Stimulated activated CD8-positive, alpha-beta memory T cell treated with anti-CD3 and anti-CD28 coated beads, Interleukin-4, amount 100 ng/mL, for 48 hours (primary cell): ENCODE measurements around the gene MAP3K14.
A peak's percentile ranks its signal among the peaks of the same experiment; 100 is the strongest.

ENCODE experiments used
- DNase-seq: peaks from one replicate; pipeline ENCODE4 v3.0.0-alpha.2; 2020

Gene MAP3K14

DNA sequence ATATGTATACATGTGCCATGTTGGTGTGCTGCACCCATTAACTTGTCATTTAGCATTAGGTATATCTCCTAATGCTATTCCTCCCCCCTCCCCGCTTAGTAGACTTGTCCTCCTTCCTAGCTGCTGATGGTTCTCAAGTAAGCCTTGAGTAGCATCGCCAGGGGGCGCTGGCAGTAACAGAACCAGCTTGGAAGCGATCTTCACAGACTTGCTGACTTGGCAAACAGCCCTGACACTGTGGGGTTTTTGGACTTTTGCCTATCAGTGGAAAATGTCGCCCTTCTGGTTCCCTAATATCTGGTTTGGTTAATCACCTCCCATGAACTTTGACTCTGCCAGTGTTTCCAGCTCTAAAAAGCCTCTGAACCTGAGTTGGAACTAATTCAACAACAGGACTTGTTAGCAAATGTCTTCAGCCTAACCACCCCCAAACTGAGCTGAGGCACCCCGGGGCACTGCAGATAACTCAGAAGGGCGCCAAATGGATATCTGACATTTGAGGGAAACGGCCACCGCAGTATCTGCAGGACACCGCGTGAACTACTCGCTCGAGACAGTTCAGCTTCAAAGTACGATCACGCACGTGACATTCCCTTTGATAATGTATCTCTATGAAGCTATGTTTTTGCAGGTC, 39.5 kb downstream of the MAP3K14 start:
- peak; percentile 93 for DNase-seq

- no peak for DNase-seq
These were observed 40.8 kb downstream of the MAP3K14 start for GRCh38 chr17:45276031-45276430.

DNA sequence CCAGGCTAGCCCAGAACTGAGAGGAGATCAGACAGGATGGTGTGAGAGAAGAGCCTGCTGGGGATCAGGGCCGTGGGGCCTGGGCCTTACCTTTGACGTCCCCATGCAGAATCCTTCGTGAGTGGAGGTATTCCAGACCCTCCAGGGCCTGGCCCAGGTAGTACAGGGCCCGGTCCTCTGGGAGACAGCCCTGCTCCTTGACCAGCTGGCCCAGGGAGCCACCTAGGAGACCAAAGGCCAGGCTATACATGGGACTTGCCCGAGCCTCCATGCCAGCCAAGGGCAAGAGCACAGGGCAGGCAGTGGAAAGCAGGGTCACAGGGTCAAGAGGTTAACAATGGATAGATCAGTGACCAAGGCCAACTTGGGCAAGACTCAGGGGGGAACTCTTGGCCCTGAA, 42.8 kb downstream of the MAP3K14 start:
- no peak for DNase-seq

GRCh38 chr17:45273551-45273957, 43.3 kb downstream of the MAP3K14 start:
- DNase-seq, result no peak

DNA sequence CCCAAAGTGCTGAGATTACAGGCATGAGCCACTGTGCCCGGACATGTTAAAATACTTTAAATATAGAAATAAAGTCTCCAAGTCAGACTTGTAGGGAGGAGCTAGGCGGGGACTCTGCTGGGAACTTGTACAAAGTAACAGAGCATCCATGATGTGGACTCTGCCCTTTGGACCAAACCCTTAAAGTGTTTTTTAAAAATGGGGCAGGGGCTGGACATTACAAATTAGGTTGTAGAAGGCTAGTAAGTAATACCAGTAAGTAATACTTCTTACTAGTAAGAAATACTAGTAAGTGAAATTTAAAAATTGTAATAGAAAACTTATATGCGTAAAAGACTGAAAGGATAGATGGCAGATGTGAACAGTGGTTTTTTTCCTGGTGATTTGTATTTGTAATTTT, 45.2 kb downstream of the MAP3K14 start:
- no peak for DNase-seq

DNA sequence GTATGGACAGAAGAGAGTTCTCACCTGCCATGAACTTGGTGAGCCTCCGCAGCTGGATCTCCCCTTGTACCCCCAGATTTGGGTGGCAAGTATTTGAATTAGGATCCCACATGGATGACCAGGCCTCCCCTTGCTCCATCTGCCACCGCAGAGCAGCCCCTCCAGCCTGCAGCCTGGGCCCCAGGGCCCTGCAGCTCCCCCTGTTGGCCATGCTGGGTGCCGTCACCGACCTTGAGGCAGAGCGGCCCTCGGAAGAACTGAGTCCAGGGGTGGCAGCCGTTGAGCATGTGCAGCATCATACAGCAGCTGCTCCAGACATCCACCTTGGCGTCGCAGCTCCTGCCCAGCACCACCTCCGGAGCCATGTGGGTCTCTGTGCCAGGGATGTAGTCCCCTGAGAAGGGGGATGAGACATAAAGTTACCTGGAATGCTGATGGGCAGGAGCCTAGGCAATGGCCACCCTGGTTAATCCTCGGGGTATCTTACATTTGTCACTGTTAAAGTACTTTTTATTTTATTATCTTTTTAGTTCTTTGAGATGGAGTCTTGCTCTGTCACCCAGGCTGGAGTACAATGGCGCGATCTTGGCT, 45.9 kb downstream of the MAP3K14 start:
- peak; percentile 79 for DNase-seq

DNA sequence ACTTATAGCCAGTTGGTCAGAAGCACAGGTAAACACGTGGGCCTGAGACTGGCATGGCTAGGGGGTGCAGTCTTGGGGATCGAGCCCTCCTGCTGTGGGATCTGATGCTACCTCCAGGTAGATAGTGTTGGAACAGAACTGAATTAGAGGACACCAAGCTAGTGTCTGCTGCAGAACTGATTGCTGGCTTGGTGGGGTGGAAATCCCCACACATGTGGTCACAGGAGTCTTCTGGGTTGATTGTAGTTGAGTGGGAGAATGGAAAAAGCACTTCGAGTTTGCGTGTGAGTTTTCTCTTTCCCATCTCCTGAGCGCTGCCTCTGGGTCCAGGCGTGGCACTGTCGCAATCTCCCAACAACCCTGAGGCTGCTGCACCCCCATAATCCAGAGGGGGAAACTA, 46.9 kb downstream of the MAP3K14 start:
- no peak for DNase-seq

GRCh38 chr17:45267436-45268055, 49.3 kb downstream of the MAP3K14 start:
- no peak for DNase-seq

GRCh38 chr17:45266372-45266926, 50.4 kb downstream of the MAP3K14 start:
- DNase-seq, result no peak

DNA sequence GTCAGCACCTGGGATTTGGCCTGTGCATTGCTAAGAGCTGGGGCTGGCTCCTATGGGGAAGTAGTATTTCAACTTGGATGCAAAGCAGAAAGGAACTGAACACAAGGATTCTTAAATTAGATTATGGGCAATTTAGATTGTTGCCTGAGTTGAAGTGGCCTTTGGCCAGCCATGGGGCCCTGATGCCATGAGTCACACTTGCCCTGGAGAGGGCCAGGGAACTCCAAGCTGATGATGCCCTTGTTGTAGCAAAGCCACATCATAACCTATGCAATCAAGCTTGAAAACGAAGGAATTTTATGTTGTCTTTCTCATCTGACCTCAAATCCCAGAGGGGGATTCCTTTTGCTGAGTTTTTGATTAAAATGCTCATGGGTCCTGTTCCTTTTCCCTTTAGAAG, 51.0 kb downstream of the MAP3K14 start:
- DNase-seq, result no peak

GRCh38 chr17:45264988-45265387, 51.8 kb downstream of the MAP3K14 start:
- DNase-seq, result no peak

DNA sequence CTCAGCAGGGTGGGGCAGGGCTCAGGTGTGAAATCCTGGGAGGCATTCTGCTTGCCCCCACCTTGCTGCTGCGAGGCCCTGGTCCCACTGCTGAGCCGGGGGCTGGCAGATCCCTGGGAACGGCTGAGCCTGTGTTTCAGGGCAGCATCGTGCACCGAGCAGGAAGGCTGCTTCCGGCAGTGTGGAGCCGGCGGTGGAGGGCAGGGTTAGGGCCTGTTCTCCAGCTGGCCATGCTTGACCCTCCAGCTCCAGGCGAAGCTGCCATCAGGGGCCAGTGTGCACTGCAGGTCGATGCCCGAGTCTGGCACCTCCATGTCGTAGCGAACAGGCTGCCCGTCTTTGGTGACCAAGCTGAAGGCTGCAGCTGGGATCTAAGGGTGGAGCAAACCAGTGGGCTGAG, 52.4 kb downstream of the MAP3K14 start:
- no peak for DNase-seq

DNA sequence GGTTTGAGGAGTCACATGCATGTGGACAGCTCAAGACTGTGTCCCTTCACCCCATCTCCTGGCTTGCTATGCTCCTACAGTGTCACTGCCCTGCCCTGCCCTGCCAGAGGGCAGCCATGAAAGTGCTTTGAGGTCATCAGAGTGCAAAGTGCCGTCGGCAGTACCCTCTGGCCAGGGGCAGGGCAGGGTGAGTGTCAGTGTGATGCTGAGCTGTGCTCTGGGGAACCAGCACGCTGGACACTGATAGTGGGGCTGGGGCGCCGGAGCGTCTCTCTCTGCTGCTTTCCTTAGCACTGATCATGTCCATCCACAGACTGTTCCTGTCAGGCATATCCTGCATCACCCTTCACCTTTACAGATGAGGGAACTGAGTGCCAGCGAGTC, 53.4 kb downstream of the MAP3K14 start:
- no peak for DNase-seq

DNA sequence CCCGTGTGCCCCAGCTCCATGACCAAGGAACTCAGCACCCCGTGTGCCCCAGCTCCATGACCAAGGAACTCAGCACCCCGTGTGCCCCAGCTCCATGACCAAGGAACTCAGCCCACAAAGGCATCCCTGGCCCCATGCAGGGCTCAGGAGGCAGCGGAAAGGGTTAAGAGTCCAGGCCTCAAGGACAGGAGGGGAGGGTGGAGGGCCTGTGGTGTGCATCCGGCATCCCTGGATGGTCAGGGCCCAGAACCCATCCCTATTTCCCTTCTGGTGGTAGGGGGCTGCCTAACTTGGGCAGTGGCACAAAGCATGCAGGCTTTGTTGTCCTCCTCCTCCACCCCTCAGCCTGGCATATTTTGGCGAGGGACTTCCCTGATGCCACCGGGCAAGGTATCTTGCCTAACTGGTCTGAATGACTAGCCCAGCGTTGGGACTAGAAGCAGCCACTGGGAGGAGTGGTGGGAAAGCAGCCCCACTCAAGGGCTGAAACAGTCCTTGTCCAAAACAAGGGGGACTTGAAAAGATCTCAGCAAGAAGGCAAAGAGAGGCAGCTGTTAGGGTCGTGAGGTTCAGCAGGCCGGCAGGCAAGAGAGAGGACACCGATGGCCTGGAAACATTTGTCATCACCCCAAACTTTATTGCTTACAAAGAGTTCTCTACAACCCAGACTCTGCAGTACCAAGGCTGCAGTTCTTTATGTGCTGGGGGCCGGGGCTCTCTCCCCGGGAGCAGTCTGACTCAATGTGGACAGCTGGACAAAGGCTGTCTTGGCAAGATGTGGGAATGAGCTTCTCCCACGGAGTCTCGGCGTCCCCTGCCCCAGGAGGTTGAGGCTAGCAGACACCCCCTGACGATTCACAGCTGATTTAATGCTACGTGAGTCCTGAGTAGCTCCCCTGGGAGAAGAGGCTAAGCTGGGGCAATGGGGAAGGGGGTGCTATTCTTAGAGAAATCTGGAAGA, 54.0 kb downstream of the MAP3K14 start:
- no peak for DNase-seq

- peak; percentile 78 for DNase-seq
These were observed 55.0 kb downstream of the MAP3K14 start, which contains the start of gene SPATA32 for GRCh38 chr17:45261577-45262515. SPATA32 (minus strand) TSS chr17:45262094; CDS start chr17:45262016, 78 bp downstream.

DNA sequence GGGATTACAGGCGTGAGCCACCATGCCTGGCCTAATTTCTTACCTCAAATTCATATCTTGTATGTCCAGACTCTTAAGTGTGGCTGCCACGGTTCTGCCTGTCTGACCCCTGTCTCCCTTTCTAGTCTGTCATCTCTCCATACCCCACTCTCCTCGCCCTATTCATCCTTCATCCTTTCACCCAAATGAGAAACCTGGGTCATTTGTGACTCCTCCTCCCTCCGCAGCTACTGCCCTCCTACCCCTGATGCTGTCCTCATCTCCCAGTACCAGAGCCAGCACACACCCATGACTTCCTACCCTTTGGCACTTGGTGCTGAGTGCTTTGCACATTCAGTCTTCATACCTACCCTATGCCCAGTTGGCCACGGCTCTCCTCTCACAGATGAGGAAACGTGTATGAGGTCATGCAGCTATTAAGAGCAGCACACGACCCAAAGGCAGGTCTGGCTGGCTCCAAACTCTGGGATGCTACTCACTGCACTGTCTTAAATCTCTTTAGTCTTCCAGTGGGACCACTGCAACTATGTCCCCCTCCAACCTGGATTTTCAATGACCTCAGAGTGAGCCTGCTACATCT, 56.5 kb downstream of the MAP3K14 start:
- no peak for DNase-seq

DNA sequence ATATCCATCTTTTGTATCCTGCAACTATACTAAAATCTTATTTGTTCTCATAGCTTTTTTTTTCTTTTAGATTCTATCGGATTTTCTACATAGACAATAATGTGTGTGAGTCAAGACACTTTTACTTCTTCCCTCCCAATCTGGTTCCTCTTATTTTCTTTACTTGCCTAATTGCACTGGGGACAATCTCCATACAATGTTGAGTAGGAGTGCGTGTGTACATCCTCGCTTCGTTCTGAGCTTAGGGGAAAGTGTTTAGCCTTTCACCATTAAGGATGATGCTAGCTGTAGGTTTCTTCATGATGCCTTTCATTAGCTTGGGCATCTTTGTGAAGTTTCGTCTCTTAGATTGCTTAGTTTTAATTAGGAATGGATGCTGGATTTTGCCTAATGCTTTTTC, 57.8 kb downstream of the MAP3K14 start:
- DNase-seq, result no peak

DNA sequence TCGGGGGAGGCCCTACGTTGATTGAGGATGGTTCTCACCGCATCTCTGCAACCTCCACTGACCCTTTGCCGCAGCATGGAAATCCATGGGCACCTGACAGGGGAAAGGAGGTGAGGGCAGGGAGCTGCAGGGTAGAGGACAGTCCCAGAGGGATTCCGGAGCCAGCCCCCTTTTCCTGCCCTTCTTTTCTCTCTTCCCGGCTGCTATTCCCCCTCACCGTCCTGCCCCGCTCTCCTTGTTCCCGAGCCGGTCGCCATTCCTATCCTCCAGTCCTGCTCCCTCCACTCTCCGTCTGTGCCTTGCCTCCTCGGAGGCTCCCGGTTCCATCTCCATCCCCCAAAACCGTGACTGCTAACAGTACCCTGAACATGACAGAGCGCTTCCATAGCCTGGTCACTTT, 59.7 kb downstream of the MAP3K14 start:
- DNase-seq, result no peak

GRCh38 chr17:45256114-45256966, 60.5 kb downstream of the MAP3K14 start:
- DNase-seq, result no peak

DNA sequence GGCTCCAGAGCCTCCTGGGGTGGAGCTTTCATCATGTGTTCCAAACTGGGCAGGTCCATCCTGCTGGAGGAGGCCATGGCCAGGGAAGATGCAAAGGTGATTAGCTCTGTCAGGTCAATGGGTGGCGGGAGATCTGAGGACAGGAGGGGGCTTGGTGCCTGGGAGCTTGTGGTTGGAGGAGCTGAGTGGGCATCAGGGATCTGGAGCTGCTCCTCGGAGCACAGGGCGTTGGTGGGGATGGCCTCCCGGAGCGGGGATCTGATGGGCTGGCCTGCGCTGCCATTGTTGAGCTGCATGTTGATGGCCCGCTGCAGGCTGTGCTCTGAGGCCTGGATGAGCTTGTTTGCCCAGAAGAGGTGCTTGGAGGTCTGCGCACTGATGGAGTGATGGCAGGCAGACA, 61.5 kb downstream of the MAP3K14 start:
- no peak for DNase-seq
